HG02852 (cell line): ENCODE results near the gene TMEM121.

ENCODE experiments used
- ATAC-seq: cut with Tn5 transposase; IDR thresholded peaks from one replicate; pipeline ENCODE4 v1.9.1; 2021; ENCODE audit warnings: mild to moderate bottlenecking, moderate library complexity; ENCODE audit not compliant: unreplicated experiment

Gene TMEM121

DNA sequence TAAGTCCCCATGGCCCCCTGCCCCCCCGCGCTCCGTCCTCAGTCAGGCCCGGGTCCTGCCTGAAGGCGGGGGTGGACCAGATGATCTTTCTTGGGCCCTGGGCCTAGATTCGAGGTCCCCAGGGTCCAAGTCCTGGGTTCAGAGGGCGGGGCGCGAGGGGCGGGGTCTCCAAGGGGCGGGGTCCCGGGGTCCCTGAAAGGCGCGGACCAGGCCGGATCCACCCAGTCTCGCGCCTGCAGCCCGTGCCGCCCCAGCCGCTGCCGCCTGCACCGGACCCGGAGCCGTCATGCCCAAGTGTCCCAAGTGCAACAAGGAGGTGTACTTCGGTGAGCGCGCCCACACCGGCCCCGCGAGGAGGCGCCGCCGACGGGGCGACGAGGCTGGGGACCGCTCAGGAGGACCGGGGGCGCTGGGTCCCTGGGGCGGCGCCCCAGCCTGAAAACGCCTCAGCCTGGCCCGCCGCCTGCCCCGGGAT lies 39.4 kb upstream of the TMEM121 start:
- no peak for ATAC-seq

DNA sequence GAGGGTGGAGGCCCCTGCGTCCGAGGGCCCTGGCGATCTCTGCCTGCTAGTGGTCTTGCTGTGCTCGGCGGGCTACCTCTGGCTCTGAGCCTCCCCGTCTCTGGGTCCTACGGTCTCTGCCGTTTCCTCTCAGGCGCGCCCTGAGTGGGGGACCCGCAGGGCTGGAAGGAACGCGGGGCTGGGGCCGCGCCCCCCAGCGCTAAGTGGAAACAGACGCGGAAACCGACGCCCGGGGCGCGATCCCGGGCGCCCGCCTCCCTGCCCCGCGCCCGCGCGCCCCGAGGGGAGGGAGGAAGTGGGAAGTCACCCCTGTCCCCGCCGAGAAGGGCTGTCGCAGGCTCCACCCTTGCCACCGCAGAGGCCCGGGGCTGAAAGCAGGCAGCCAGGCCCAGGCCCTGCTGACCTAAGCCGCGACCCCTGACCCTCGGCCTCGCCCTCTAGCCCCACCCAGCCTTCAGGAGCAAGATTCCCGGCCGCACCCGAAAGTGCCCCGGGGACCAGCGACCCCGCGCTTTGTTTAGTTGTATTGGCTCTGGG lies 38.9 kb upstream of the TMEM121 start:
- ATAC-seq = no peak

DNA sequence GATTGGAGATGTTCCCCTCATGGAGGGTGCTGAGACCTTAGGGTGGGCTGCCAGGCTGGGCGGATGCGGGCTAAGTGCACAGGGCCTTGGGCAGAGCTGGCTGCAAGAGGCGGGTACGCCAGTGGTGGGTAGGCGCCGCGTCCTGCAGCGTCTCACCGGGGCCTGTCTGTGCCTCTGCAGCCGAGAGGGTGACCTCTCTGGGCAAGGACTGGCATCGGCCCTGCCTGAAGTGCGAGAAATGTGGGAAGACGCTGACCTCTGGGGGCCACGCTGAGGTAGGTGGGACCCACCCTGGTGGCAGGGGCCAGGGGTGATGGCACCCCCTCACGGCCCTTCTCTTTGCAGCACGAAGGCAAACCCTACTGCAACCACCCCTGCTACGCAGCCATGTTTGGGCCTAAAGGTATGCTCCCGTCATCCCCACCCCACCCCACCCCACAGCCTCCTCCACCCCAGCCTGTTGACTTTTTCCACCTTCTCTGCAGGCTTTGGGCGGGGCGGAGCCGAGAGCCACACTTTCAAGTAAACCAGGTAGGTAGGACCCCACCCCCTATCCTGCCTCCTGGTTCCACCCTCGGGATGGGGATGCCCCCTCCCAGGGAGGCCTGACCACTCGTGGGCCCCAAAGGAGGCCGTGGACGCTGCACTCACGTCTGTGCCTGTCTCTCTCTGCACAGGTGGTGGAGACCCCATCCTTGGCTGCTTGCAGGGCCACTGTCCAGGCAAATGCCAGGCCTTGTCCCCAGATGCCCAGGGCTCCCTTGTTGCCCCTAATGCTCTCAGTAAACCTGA lies 38.2 kb upstream of the TMEM121 start:
- ATAC-seq = no peak

DNA sequence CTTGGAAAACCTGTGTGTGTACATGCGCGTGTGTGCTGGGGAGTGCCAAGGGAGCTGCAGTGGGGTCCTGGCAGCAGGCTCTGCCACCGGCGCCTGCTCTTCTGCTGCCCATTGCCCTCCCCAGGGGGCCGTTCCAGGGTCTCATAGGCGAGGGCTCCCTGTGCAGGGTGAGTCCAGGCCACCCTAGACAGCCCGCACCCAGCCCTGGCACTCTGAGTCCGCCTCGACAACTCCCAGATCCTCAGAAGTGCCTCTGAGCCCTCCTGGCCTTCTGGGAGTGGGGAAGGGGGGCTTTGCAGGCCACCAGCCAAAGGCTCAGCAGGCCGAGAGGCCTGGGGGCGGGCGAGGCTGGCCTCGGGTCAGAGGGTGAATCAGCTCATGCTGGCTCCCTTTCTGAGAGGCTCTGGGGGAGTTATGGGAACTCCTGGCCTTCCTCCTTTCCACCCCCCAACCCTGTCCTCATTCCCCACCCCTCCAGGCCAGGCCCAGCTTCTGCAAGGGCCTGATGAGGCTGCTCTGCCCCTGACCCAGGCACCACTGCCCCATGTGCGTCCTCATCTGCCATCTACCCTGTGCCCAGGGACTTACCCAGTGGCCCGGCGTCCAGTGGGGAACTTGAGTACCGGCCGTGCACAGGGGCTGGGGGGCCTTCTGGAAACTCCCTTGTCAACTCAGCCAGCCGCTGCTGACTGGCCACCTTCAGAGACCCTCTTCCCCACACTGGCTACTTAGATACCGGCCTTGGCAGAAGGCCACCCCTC lies 37.4 kb upstream of the TMEM121 start:
- no peak for ATAC-seq

DNA sequence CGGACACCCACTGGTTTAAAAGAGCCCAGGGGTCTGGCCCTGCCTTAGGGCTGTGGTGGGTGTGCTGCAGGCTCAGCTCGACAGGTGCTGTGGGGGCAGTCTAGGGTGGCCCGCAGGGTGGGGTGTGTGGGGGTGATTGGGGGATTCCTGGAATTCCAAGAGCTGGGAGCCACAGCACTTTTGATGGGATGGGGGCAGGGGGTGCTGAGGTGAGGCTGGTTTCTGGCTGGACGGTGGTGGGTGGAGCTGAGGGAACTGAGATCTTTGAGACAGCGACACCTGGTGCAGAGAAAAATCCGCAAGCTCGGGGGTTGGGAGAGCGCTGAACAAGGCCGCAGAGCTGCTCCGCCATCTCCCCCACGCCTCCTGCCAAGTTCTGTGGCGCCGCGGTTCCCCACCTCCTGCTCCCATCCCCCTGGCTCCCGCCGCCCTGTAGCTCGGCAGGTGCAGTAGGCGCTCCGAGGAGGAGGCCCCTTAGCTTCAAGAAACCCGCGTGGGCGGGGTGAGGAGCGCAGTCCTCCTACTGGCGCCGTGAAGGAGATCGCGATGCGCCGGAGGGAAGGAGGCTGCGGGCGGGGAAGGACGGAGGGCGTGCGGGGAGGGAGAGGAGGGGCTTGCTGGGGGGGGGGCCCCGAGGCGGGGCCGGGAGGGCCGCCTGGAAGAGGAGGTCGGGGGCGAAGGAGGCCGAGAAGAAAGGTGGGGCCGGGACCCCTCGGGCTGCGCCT lies 36.7 kb upstream of the TMEM121 start:
- no peak for ATAC-seq

DNA sequence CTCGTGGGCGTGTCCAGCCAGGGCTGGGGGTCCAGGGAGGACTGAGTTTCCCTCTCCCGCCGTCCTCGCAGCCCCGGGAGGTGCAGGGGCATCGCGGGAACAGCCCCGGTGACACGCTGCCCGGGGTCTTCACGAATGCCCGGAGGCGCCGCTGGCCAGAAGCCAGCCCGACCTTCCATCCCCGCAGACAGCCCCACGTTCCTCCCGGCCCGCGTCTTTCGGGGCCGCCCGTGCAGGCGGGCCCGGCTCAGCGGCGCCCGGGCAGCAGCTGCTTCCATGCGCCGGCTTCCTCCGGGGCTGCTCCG lies 36.2 kb upstream of the TMEM121 start:
- ATAC-seq = peak; percentile 1

DNA sequence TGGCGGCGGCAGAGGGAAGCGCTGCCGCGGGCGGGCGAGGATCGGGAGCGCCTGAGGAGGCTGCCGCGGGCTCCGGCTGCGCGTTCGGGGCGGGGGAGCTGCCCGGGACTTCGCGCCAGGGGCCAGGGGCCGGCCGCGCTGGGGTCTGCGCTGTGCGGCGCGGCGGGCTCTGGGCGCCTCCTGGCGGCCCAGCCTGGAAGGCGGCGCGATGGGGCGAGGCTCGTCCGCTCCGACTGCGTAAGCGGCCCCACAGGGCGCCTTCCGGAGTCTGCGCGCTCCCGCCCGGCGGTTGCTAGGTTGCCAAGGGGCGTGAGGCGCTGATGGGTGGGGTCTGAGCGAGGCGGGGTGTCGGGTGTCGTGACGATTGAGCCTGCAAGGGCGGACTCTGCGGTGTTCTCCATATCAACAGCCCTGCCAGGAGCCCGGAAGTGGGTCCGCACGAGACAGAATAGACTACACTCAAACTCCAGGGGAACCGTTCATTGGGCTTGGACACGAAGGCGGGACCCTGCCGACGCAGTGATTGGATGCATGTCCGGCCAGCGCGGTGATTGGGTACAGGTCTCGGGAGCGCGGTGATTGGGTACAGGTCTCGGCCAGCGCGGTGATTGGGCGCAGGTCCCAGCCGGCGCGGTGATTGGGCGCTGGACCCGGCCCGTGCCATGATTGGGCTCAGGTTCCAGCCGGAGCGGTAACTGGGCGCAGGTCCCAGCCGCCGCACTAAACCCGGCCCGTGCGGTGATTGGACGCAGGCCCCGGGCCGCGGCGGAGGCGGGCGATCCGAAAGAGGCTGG lies 35.6 kb upstream of the TMEM121 start, which contains the start of gene TEDC1:
TSS of gene TEDC1 (plus strand) at position 675 of the 794 bp plus-strand sequence. CDS start 130 bp downstream, outside the sequence.
- ATAC-seq = peak; percentile 66

DNA sequence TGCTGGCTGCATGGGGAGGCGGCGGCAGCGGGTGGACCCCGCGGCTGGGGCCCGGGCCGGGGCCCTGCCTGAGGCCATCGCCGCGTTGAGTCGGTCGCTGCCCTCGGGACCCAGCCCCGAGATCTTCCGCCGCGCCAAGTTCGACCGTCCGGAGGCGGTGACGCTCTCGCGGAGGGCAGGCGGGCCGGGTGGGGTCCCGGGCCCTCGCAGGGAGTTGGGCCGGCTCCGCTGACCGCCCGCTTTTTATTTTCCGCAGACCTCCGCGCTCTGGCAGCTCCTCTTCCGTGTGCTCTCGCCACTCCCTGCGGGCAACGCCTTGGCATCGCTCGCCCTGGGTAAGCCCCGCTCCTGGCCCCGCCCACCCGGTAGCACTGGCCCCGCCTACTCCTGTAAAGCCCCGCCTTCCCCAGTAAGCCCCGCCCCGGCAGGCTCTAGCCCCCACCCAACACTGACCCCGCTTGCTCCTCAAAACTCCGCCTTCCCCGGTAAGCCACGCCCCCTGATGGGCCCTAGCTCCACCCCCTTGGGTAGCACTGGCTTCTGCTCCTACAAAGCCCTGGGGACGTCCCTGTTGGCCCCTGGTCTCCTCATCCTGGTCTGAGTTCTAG lies 34.9 kb upstream of the TMEM121 start:
- peak; percentile 4 for ATAC-seq

DNA sequence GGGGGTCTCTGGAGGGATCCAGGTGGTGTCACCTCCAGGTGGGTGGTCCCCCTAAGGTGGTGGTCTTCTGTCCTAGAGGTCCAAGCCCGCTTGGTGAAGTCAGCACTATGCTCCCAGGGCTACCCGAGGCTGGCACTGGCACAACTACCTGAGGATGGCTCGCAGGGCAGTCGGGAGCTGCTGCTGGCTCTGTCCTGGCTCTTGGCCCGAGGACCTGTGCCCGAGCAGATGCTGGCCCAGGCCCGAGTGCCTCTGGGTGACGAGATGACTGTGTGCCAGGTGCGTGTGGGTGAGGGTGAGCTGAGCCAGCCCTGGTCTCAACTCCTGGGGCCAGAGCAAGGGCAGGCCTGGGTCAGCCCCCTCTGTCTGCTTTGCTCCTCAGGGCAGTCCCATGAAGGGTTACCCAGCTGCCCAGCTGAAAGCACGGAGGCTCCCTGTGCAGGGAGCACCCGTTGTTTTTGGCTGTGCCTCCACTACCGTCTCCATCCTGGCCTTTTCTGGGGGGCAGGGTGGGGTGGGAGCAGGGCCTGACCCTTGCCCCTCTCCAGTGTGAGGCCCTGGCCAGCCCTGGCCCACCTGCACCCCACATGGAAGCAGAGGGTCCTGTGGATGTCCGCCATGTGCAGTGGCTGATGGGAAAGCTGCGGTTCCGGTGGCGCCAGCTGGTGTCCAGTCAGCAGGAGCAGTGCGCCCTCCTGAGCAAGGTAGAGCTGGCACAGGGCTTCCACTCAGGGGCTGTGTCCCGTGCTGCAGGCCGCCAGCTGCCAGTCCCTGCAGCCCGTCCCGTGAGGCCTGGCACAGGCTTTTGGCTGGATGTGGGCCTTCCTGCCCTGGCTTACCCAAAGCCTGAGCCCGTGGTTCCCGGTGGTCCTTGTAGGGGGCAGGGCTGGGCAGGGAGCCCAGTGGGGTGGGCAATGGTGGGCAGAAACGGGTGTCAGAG lies 34.1 kb upstream of the TMEM121 start:
- no peak for ATAC-seq

DNA sequence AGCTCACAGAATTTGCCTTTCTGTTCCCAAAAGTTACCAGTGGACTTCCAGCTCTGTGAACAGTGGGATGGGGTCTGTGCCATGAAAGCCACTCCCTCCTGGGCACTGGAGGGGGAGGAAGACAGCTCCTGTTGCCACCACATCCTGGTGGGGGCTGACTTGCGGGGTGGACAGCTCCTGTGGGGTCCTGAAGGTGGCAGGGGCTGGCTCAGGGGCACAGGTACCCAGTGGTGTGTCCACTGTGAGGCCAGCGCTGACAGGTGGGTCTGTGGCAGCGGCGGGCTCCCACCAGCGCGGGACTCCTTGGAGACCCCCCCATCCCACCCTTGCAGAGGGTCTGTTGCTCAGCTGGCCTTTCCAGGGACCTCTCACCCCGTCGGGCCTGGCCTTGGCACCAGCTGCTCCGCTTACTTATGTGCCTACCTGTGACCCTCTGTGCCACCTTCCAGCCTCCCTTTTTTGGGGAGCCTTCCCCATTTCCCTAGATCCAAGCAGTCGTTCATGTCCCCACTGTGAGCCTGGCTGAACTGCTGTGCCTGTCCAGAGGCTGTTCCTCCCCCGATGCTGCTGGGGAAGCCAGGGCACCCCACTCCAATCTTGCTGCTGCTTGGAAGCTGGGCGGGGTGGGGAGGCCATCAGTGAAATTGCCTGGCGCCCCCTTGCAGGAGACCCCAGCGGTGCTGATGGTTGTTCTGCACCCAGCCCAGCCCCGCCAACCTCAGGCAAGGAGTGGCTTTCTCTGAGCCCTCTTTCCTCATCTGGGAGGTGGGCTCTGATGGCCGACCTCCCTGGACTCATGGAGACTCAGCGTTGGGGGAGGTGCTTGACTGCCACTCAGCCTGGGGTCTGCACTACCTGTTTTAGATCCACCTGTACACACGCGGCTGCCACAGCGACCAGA lies 33.2 kb upstream of the TMEM121 start:
- no peak for ATAC-seq

DNA sequence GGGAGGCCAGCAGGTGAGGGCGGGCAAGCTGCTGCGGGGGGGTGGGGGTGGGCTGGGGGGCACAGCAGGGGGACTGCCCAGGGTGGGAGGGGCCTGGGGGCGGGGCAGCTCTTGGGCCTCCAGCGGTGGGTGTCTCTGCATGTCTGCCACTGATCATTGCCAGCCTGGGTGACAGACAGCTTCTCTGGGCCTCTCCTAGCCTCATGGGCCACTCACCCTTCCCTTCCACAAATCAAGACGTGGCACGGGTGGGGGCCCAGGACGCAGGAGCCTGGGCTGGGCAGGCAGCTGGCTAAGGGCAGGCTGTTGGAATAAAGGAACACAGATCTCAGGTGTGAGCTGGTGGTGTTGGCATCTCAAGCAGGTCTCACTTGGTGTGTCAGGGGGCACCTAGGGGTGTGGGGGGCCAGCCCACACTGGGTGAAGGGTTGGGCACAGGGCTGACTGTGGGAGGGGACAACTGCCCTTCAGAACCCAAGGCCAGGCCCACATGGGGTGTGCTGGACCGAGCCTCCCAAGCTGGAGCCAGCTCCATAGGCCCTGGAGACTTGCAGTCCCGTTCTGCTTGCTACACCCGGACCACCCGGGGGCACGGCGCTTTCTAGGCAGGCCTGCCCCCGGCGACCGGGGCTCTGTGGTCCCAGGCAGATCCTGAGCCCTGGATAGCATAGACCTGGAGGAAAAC lies 32.3 kb upstream of the TMEM121 start:
- ATAC-seq = no peak

DNA sequence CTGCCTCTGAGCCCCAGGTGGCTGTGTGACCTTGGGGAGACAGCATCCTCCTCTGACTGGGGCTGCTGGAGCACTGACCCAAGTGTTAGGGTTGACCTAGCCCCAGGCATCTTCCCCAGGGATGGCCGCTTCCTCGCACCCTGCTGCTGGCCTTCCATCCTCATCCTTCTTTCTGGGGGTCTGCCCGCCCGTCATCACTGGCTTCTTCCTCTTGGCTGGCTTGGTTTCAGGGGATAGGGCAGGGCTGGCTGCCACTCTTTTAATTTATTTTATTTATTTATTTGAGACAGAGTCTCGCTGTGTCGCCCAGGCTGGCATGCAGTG lies 31.8 kb upstream of the TMEM121 start:
- ATAC-seq = no peak

DNA sequence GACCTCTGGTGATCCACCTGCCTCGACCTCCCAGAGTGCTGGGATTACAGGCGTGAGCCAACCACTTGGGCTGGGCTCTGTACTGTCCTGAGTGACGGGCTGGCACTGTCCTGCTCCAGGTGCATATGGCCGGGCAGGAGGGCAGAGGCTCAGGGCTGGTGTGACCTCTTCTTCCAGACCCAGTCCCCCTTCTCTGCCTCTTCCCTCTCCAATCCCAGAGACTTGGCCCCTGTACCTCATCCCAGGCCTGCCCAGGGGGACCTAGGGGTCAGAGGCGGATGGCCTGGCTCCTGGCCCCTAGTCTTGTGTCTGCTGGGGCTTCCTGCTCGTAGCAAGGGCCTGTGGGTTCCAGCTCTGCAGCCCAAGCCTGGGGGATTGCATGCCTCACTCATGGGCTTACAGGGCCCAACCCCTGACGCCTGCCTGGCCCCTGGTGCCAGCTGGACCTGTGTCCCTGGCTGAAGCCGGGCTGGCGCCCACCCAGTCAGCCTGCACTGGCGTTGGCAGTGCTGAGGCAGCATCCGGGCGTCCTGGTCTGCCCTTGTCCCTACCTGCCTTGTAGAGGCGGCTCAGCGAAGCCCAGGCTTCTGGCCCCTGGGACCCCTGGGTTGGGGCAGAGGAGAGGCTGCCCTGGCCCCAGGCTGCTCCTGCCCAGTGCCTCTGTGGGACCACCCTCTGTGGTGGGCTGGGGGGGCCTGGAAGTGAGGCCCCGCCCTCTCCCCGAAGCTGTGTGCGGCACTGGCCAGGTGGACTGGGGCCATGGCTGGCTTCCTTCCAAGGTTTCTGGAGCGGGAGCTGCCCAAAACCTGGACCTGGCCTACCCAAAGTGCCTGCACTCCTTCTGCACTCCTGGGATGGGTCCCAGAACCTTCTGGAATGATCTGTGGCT lies 31.0 kb upstream of the TMEM121 start:
- ATAC-seq = no peak

DNA sequence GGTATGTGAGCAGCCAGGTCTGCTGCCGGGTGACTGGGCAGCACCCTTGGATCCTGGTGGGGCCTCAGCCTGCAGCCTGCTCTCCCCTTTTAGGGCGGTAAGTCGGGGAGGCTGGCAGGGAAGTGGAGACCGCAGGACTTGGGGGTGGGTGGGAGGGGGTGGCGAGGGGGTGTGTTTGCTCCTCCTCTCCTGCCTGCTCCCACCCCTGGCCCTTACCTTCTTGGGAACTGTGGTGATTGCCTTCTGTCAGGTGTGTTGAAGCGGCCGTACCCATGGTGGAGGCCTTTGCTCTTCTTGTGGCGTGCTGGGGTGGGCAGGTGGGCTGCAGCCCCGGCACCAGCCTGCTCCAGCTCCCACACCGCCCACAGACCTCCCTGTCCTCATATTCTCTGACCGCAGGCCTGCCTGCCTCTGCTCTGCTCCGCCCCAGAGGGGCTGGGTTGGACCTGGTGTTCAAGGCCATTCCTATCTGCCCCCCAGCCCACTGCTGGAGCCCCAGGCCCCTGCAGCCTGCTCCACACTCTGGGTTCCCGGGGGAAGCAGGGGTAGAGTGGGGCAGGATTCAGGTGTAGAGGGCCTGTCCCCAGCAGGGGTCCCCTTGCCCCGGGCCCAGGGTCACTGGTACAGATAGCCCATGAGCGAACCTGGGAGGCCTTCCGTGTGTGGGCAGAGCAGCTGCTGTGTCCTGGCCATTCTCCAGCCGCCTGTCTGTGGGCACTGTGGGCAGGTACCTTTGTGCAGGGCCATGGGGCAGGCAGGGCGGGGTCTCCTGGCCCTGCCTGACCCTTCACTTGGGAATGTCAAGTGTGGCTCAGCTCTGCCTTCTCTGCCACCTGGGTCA lies 30.2 kb upstream of the TMEM121 start:
- ATAC-seq = no peak

DNA sequence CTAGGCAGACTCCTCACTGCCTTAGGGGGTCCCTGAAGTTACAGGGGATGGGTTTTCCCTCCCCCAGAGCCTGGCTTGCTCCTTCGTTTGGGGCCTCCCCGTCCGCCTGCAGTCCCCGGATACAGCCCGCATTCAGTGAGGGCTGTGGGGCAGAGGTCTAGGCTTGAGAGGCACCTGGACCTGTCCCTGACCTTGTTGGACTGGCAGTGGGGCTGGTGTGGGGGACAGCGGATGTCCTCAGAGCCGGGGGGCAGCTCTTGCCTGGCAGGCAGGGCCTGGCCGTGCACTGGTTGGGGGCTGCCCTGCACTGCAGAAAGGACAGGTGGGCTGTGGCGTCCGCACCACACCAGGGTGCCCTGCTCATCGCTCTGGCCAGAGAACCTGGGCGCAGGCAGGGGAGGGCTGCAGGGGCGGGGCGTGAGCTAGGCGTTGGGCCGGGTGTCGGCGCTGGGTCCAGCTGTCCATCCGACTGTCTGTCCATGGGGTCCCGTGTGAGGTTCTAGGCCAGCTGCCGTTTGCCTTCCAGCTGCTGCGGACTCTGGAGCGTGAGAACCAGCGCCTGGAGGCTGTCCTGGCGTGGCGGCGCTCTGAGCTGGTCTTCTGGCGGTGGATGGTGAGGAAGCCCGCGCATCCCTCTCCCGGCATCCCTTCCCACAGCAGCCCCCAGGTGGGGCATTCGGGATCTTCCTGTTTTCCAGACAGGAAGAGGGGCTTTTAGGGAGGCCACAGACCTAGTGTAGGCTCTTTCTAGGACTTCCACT lies 29.4 kb upstream of the TMEM121 start:
- no peak for ATAC-seq
